CD4-positive, alpha-beta T cell (primary cell): ENCODE measurements around the gene ARVCF. TPM values are rescaled to one million over a fixed set of nuclear protein-coding genes. Genes with fewer than 3 reads are reported as not detected.

Experiments used
- ATAC-seq: fragments of 200-7000 bp; cut with Tn5 transposase; one replicate; pipeline ENCODE4 v1.10.0; 2022; ENCODE audit warnings: mild to moderate bottlenecking; ENCODE audit not compliant: poor library complexity
- CTCF ChIA-PET: fragments of 350-600 bp; sonication (Branson Sonifier 250); formaldehyde crosslinking; loops from one replicate; lab custom pipeline; 2021; ENCODE audit warnings: antibody characterized with exemption, inconsistent platforms; lab: Charles Lee
- POLR2A ChIA-PET: fragments of 350-600 bp; sonication (Branson Sonifier 250); formaldehyde crosslinking; loops from one replicate; lab custom pipeline; 2021; ENCODE audit warnings: antibody characterized with exemption, inconsistent platforms; lab: Charles Lee
- DNase-seq, 14 experiments: peaks; one replicate each; pipeline ENCODE4 v3.0.0-alpha.2; 2013 to 2020; ENCODE audit warnings: mixed read lengths in 2 of 14
- H3K27ac ChIP-seq, 2 donors: one replicate each; pipeline versions ENCODE4 v1.5.1 to v1.7.0; 2013; ENCODE audit warnings: low read length in 2 of 2, low read depth in 1 of 2, mild to moderate bottlenecking in 1 of 2
- H3K27me3 ChIP-seq, 2 experiments: 1 replicate in 1 of 2; 2 replicates in 1 of 2; pipeline versions ENCODE4 v1.6.1 to v1.7.0; 2013; ENCODE audit warnings: low read length in 2 of 2, control low read depth in 1 of 2, mild to moderate bottlenecking in 1 of 2, moderate library complexity in 1 of 2; ENCODE audit not compliant: insufficient read depth in 2 of 2, control insufficient read depth in 1 of 2
- H3K36me3 ChIP-seq: one replicate; pipeline ENCODE4 v1.6.1; 2013; ENCODE audit warnings: low read length, control low read depth; ENCODE audit not compliant: insufficient read depth
- H3K4me1 ChIP-seq: one replicate; pipeline ENCODE4 v1.6.1; 2013; ENCODE audit warnings: low read length, control low read depth; ENCODE audit not compliant: insufficient read depth
- H3K4me3 ChIP-seq: one replicate; pipeline ENCODE4 v1.5.1; 2013; ENCODE audit warnings: mild to moderate bottlenecking, low read length, moderate library complexity
- H3K9me3 ChIP-seq, 2 experiments: 1 replicate in 1 of 2; 2 replicates in 1 of 2; pipeline versions ENCODE4 v1.6.1 to v1.7.0; 2013; ENCODE audit warnings: low read length in 2 of 2, mild to moderate bottlenecking in 2 of 2, control low read depth in 1 of 2, moderate library complexity in 1 of 2; ENCODE audit not compliant: control insufficient read depth in 1 of 2, insufficient read depth in 1 of 2
- H3K27ac Mint-ChIP-seq: one replicate; pipeline ENCODE4 v1.8.0; 2020; ENCODE audit warnings: mixed read lengths
- H3K27me3 Mint-ChIP-seq: one replicate; pipeline ENCODE4 v1.8.0; 2021; ENCODE audit warnings: mixed read lengths
- H3K36me3 Mint-ChIP-seq: one replicate; pipeline ENCODE4 v1.8.0; 2021; ENCODE audit warnings: low read depth, mixed read lengths
- H3K4me1 Mint-ChIP-seq: one replicate; pipeline ENCODE4 v1.8.0; 2021; ENCODE audit warnings: low read depth, mixed read lengths
- H3K4me3 Mint-ChIP-seq: one replicate; pipeline ENCODE4 v1.8.0; 2020; ENCODE audit warnings: mild to moderate bottlenecking, mixed read lengths
- H3K9me3 Mint-ChIP-seq: one replicate; pipeline ENCODE4 v1.8.0; 2020; ENCODE audit warnings: mixed read lengths
- CTCF ChIP-seq: fragments of 200-600 bp; IDR thresholded peaks from one replicate; pipeline ENCODE4 v1.8.0; 2022; ENCODE audit warnings: antibody characterized with exemption, mild to moderate bottlenecking
- intact Hi-C, 2 experiments: fragments of 100-400 bp; cut with DNase I in 1 of 2; cut with micrococcal nuclease in 1 of 2; formaldehyde crosslinking; loops; one replicate each; pipeline versions ENCODE4 v1.15.1 to v1.9.0; 2023 to 2025; cut with DNase I, micrococcal nuclease
- total RNA-seq, 174 experiments: library from RNA in 2 of 174; stranded (reverse) in 2 of 174; gene quantifications; one replicate each; pipeline ENCODE4 v1.2.3 and lab custom pipeline; 2021 to 2026

ARVCF gene
- total RNA-seq, 2 experiments from 2014 or later: 2.2 to 2.5 TPM

GRCh38 chr22:20038574-20038973 lies 22.0 kb upstream of the ARVCF start:
- Mint-ChIP-seq H3K36me3 (peaks cover 43% of the 10 kb centered on the region), H3K4me1 (peaks cover 17% of the 10 kb centered on the region), H3K9me3 (no peaks in the 10 kb centered on the region), H3K4me3 (no peak overlapping the region), H3K27ac (no peak overlapping the region), H3K27me3 (no peaks in the 10 kb centered on the region)
- H3K27ac ChIP-seq: no peak overlapping the region
- no peak for ATAC-seq
- ChIA-PET CTCF (no interaction called here), POLR2A (no interaction called here)
- no peaks in the 10 kb centered on the region for H3K27me3 ChIP-seq
- H3K4me3 ChIP-seq: no peak overlapping the region
- TF ChIP-seq CTCF: no peak
- H3K36me3 ChIP-seq: peaks cover 44% of the 10 kb centered on the region
- intact Hi-C loops: no loop called here
- H3K9me3 ChIP-seq: no peaks in the 10 kb centered on the region
- no peak for DNase-seq
- H3K4me1 ChIP-seq: peaks cover 10% of the 10 kb centered on the region

GRCh38 chr22:20037419-20037818 lies 20.8 kb upstream of the ARVCF start:
- H3K27me3 Mint-ChIP-seq: no peaks in the 10 kb centered on the region
- H3K36me3 Mint-ChIP-seq: peaks cover 42% of the 10 kb centered on the region
- ATAC-seq: no peak
- no peak overlapping the region for H3K27ac Mint-ChIP-seq
- POLR2A ChIA-PET: no interaction called here
- no peaks in the 10 kb centered on the region for H3K9me3 ChIP-seq
- peaks cover 35% of the 10 kb centered on the region for H3K36me3 ChIP-seq
- peaks cover 17% of the 10 kb centered on the region for H3K4me1 Mint-ChIP-seq
- no peak overlapping the region for H3K4me3 Mint-ChIP-seq
- intact Hi-C loops: no loop called here
- H3K27me3 ChIP-seq: no peaks in the 10 kb centered on the region
- no peaks in the 10 kb centered on the region for H3K9me3 Mint-ChIP-seq
- TF ChIP-seq CTCF: no peak
- no peak for DNase-seq
- no peak overlapping the region for H3K4me3 ChIP-seq
- CTCF ChIA-PET: no interaction called here
- no peak overlapping the region for H3K27ac ChIP-seq
- peaks cover 17% of the 10 kb centered on the region for H3K4me1 ChIP-seq

DNA sequence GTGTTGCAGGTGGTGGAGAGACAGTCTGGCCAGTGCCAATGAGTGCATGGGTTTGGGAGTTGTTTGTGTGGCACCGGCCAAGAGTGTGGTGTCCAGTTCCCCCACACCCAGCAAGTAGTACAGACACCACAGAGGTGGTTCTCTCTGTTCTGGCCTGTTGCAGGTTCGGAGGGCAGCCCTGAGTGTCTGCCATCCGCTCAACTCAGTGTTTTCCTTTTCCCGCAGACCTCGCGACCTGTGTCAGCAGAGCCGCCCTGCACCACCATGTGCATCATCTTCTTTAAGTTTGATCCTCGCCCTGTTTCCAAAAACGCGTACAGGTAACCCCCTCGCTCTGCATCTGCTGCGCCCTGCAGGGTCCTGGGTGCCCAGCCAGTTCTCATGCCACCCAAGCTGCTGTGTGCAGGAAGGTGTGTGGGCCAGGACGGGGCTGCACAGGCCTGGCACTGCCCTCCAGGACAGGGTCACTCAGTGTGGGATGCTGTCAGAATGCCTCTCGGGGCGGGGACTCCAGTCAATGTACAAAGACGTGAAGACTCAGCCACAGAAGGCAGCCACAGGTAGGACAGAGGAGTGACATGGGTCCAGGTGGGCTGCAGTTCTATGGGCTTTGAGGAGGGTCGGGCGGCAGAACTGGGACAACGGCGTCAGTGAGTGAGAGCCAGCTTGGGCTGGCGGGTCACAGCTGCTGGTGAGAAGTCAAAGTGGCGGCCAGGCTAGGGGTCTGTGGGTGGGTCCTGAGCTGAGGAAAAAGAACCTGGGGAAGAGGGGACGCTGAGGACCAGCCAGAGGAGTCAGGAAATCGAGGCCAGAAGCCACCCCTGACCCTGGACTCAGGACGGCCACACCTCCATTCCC lies 20.1 kb upstream of the ARVCF start:
- peaks cover 20% of the 10 kb centered on the region for H3K4me1 Mint-ChIP-seq
- H3K36me3 ChIP-seq: peaks cover 35% of the 10 kb centered on the region
- H3K9me3 Mint-ChIP-seq: no peaks in the 10 kb centered on the region
- no peak overlapping the region for H3K27ac Mint-ChIP-seq
- POLR2A ChIA-PET: no interaction called here
- no peaks in the 10 kb centered on the region for H3K27me3 Mint-ChIP-seq
- intact Hi-C loops: no loop called here
- H3K9me3 ChIP-seq: no peaks in the 10 kb centered on the region
- ATAC-seq (no peak), DNase-seq (no peak)
- H3K4me1 ChIP-seq: peaks cover 24% of the 10 kb centered on the region
- CTCF ChIA-PET: no interaction called here
- H3K27me3 ChIP-seq: no peaks in the 10 kb centered on the region
- H3K4me3 Mint-ChIP-seq: no peak overlapping the region
- no peak overlapping the region for H3K27ac ChIP-seq
- H3K4me3 ChIP-seq: no peak overlapping the region
- TF ChIP-seq CTCF: no peak
- peaks cover 43% of the 10 kb centered on the region for H3K36me3 Mint-ChIP-seq
